DMS114 treated with DMSO at 0.1 percent for 48 hours (cell line): Measurements from ENCODE around the gene RAC2.

Experiments
- DNase-seq: peaks from one replicate; lab custom pipeline; 2025; ENCODE audit not compliant: unreplicated experiment; lab: John Stamatoyannopoulos, UW

The RAC2 gene

GRCh38 chr22:37178350-37179125, 65.5 kb downstream of the RAC2 start:
- no peak for DNase-seq

DNA sequence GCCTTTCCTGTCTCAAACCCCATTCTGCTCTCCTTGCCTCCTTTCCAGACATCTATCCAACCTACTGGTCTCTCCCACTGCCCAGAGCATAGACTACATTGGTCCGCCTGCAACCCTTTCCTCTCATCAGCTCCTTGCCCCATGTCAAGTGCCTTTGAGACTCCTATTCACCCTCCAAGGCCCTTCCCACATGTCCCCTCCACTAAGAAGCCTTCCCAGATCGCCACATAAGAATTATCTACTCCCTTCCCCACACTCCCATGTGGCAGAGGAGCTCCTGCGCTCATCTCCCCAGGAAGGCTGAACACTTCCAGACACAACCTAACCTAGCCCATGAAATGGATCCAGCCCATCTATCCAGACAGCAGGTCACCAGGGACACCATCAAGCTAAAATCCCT, 66.3 kb downstream of the RAC2 start:
- no peak for DNase-seq

DNA sequence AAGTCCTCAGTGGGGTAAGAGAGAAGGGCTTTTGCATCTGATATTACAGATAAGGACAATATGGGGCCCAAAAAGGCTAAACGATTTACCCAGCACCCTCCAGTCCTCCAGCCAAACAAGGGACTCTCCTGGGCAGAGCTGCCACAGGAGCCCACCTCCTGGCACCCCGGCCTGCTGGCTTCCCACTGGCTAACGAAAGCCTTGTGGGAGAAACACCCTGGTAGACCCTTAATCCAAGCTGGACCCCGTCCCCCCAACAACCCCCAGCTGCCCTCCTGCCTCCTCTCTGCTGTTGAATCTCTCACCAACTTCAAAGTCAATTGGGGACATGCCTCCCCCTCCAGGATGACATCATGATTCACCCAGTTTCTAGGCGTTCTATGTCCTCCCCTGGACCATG, 66.8 kb downstream of the RAC2 start:
- DNase-seq: no peak

GRCh38 chr22:37176464-37177061, 67.5 kb downstream of the RAC2 start:
- no peak for DNase-seq

DNA sequence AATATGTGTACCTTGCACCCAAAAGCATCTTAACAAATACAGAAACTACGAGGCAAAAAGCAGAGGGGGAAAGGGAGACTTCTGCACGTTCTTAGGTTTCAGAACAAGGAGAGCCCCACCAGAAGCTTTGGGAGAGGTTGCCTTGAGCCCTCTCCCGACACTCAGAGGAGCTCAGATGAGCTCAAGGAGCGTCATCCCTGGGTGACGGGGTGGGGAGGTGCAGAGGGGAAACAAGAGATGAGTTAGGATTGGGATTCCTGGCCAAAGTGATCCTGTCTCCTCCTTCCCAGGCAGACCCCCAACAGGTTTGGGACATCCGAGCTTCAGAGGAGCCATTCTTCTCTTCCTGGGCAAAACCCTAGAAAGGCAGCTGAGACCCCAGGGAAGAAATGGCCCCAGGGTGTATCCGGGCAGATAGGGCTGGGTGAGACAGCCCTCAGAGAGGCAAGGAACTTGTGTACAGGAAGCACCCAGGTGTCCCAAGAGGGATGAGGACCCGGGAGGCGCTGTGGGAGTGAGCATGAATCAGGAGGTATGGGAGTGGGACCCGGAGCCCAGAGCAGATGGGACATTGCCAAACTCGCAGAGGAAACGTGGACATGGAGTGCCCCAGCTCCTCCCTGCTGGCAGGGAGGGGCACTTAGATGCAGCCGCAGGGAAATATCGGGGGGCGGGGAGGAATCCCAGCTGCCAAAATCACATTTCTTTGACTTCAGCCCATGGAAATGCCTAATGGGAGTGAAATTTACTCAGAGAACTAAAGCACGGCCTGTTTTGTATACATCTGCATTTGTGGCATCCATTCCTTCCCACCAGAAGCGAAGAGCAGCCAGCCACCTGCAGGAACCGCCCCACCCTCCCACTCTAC, 68.4 kb downstream of the RAC2 start:
- DNase-seq: no peak
